Caco-2 (cell line): ENCODE results near the gene COL4A2. TPM values are rescaled to one million over a fixed set of nuclear protein-coding genes. Genes with fewer than 3 reads are reported as not detected.

Experiments used
- BruUV-seq: library from RNA; stranded (reverse); fragments of 400-500 nt; replicated peaks from 2 replicates; lab custom pipeline; 2021; lab: Mats Ljungman, UMichigan
- CTCF ChIA-PET: fragments of 300-600 bp; sonication (Branson Sonifier 250); formaldehyde crosslinking; loops from one replicate; lab custom pipeline; 2022; ENCODE audit warnings: antibody characterized with exemption; lab: Charles Lee
- POLR2A ChIA-PET: fragments of 300-600 bp; sonication (Branson Sonifier 250); formaldehyde crosslinking; loops from one replicate; lab custom pipeline; 2022; ENCODE audit warnings: antibody characterized with exemption; lab: Charles Lee
- DNase-seq, 2 experiments: peaks; one replicate each; pipeline versions ENCODE4 v3.0.0 to v3.0.0-alpha.2; 2020 to 2022
- H3K27me3 ChIP-seq: replicated peaks from 2 replicates; pipeline ENCODE4 v1.6.0; 2011; ENCODE audit warnings: low read length; ENCODE audit not compliant: control insufficient read depth, insufficient read depth
- H3K36me3 ChIP-seq: 2 replicates; pipeline ENCODE4 v1.5.1; 2011; ENCODE audit warnings: low read length; ENCODE audit not compliant: control insufficient read depth, insufficient read depth
- H3K4me1 ChIP-seq: fragments of 250-450 bp; sonication (Bioruptor Pico); 2 replicates; pipeline ENCODE4 v1.5.1; 2020; ENCODE audit warnings: mild to moderate bottlenecking
- H3K4me3 ChIP-seq: 2 replicates; pipeline ENCODE4 v1.5.1; 2011; ENCODE audit warnings: low read depth, mild to moderate bottlenecking, control low read depth, low read length
- H3K9me3 ChIP-seq: fragments of 250-450 bp; sonication (Bioruptor Pico); 2 replicates; pipeline ENCODE4 v1.5.1; 2020; ENCODE audit warnings: mild to moderate bottlenecking, moderate library complexity
- H3K27ac Mint-ChIP-seq: one replicate; pipeline ENCODE4 v1.8.0; 2022; ENCODE audit warnings: mixed read lengths; ENCODE audit not compliant: unreplicated experiment
- H3K27me3 Mint-ChIP-seq: one replicate; pipeline ENCODE4 v1.8.0; 2022; ENCODE audit warnings: mixed read lengths; ENCODE audit not compliant: insufficient read depth, unreplicated experiment
- H3K36me3 Mint-ChIP-seq: one replicate; pipeline ENCODE4 v1.8.0; 2022; ENCODE audit warnings: mild to moderate bottlenecking, mixed read lengths; ENCODE audit not compliant: insufficient read depth, unreplicated experiment
- H3K4me1 Mint-ChIP-seq: one replicate; pipeline ENCODE4 v1.8.0; 2022; ENCODE audit warnings: low read depth, mixed read lengths; ENCODE audit not compliant: unreplicated experiment
- H3K4me3 Mint-ChIP-seq: one replicate; pipeline ENCODE4 v1.8.0; 2022; ENCODE audit warnings: mild to moderate bottlenecking, moderate library complexity, mixed read lengths; ENCODE audit not compliant: unreplicated experiment
- H3K9me3 Mint-ChIP-seq: one replicate; pipeline ENCODE4 v1.8.0; 2022; ENCODE audit warnings: mixed read lengths; ENCODE audit not compliant: unreplicated experiment
- CTCF ChIP-seq, 2 experiments: fragments of 200-600 bp in 1 of 2; IDR thresholded peaks; 1 replicate in 1 of 2; 2 replicates in 1 of 2; pipeline versions ENCODE4 v1.5.1 to v1.8.0; 2011 to 2022; ENCODE audit warnings: antibody characterized with exemption in 1 of 2, control low read depth in 1 of 2, inconsistent platforms in 1 of 2, low read depth in 1 of 2, low read length in 1 of 2, mild to moderate bottlenecking in 1 of 2, moderate library complexity in 1 of 2; ENCODE audit not compliant: insufficient read depth in 1 of 2, severe bottlenecking in 1 of 2, unreplicated experiment in 1 of 2
- intact Hi-C: fragments of 100-400 bp; cut with micrococcal nuclease; formaldehyde crosslinking; loops from one replicate; pipeline ENCODE4 v1.10.0; 2022; ENCODE audit not compliant: unreplicated experiment
- total RNA-seq: library from RNA; stranded (reverse); gene quantifications from 2 replicates; pipeline ENCODE4 v1.2.3, GENCODE V29; 2022

COL4A2 gene
- total RNA-seq, 1 experiment from 2014 or later: 19.2 TPM

GRCh38 chr13:110358381-110358780 lies 51.3 kb downstream of the COL4A2 start:
- no peaks in the 10 kb centered on the region for H3K9me3 ChIP-seq
- no peaks in the 10 kb centered on the region for H3K36me3 ChIP-seq
- H3K4me1 Mint-ChIP-seq: peaks cover 18% of the 10 kb centered on the region
- H3K4me1 ChIP-seq: peaks cover 20% of the 10 kb centered on the region
- BruUV-seq: no TSS peak
- H3K36me3 Mint-ChIP-seq: peaks cover 6% of the 10 kb centered on the region
- intact Hi-C loops: no loop called here
- DNase-seq: no peak
- ChIA-PET POLR2A (no interaction called here), CTCF (no interaction called here)
- no peak overlapping the region for H3K4me3 Mint-ChIP-seq
- H3K27me3 Mint-ChIP-seq: no peaks in the 10 kb centered on the region
- H3K9me3 Mint-ChIP-seq: no peaks in the 10 kb centered on the region
- H3K27ac Mint-ChIP-seq: no peak overlapping the region
- no peaks in the 10 kb centered on the region for H3K27me3 ChIP-seq
- H3K4me3 ChIP-seq: no peak overlapping the region
- no peak for TF ChIP-seq CTCF (IDR thresholded peaks at IDR 0.05; ENCODE audit: insufficient read depth in 1 of 2, low read depth in 1 of 2, low read length in 1 of 2, severe bottlenecking in 1 of 2, unreplicated experiment in 1 of 2)

GRCh38 chr13:110359840-110360301 lies 52.8 kb downstream of the COL4A2 start:
- Histone ChIP-seq H3K4me3 (no peak overlapping the region), H3K36me3 (no peaks in the 10 kb centered on the region), H3K27me3 (no peaks in the 10 kb centered on the region), H3K9me3 (no peaks in the 10 kb centered on the region), H3K4me1 (peaks cover 8% of the 10 kb centered on the region)
- no TSS peak for BruUV-seq
- TF ChIP-seq CTCF (IDR thresholded peaks at IDR 0.05; ENCODE audit: insufficient read depth in 1 of 2, low read depth in 1 of 2, low read length in 1 of 2, severe bottlenecking in 1 of 2, unreplicated experiment in 1 of 2): no peak
- ChIA-PET POLR2A (no interaction called here), CTCF (no interaction called here)
- Mint-ChIP-seq H3K36me3 (peaks cover 6% of the 10 kb centered on the region), H3K9me3 (no peaks in the 10 kb centered on the region), H3K27me3 (no peaks in the 10 kb centered on the region), H3K4me1 (peaks cover 3% of the 10 kb centered on the region), H3K4me3 (no peak overlapping the region), H3K27ac (no peak overlapping the region)
- intact Hi-C loops: no loop called here
- no peak for DNase-seq

- H3K4me3 Mint-ChIP-seq: no peak overlapping the region
- peaks cover 5% of the 10 kb centered on the region for H3K36me3 Mint-ChIP-seq
- Histone ChIP-seq H3K9me3 (no peaks in the 10 kb centered on the region), H3K4me3 (no peak overlapping the region), H3K4me1 (0 out of 2 replicates have a peak, but pooled peaks cover 6% of the 10 kb centered on the region), H3K27me3 (no peaks in the 10 kb centered on the region), H3K36me3 (no peaks in the 10 kb centered on the region)
- no peaks in the 10 kb centered on the region for H3K4me1 Mint-ChIP-seq
- no peak for DNase-seq
- no peaks in the 10 kb centered on the region for H3K27me3 Mint-ChIP-seq
- H3K27ac Mint-ChIP-seq: no peak overlapping the region
- TF ChIP-seq CTCF (IDR thresholded peaks at IDR 0.05; ENCODE audit: insufficient read depth in 1 of 2, low read depth in 1 of 2, low read length in 1 of 2, severe bottlenecking in 1 of 2, unreplicated experiment in 1 of 2): no peak
- intact Hi-C loops: no loop called here
- ChIA-PET POLR2A (no interaction called here), CTCF (no interaction called here)
- no TSS peak for BruUV-seq
- H3K9me3 Mint-ChIP-seq: no peaks in the 10 kb centered on the region
Observed at GRCh38 chr13:110360598-110360997, 53.5 kb downstream of the COL4A2 start.
